Activated naive CD8-positive, alpha-beta T cell (primary cell): ENCODE data around the gene CFHR4.
"Not testable (repeated sequence)": the region's sequence is repeated elsewhere in the genome, so short reads cannot be mapped to it uniquely, and the experiment has no call there.

Experiments used
- H3K27ac Mint-ChIP-seq: one replicate; pipeline ENCODE4 v1.8.0; 2021; ENCODE audit warnings: mixed read lengths
- H3K27me3 Mint-ChIP-seq: one replicate; pipeline ENCODE4 v1.8.0; 2021; ENCODE audit warnings: mixed read lengths
- H3K36me3 Mint-ChIP-seq: one replicate; pipeline ENCODE4 v1.8.0; 2021; ENCODE audit warnings: mixed read lengths
- H3K4me1 Mint-ChIP-seq: one replicate; pipeline ENCODE4 v1.8.0; 2021; ENCODE audit warnings: low read depth, mixed read lengths
- H3K4me3 Mint-ChIP-seq: one replicate; pipeline ENCODE4 v1.8.0; 2021; ENCODE audit warnings: mild to moderate bottlenecking, mixed read lengths
- H3K9me3 Mint-ChIP-seq: one replicate; pipeline ENCODE4 v1.8.0; 2021; ENCODE audit warnings: low read depth, mixed read lengths

The CFHR4 gene

GRCh38 chr1:196897158-196897828 lies 9.4 kb downstream of the CFHR4 start:
- no peak overlapping the region for H3K4me3 Mint-ChIP-seq
- no peaks in the 10 kb centered on the region for H3K9me3 Mint-ChIP-seq
- H3K27me3 Mint-ChIP-seq: peaks cover 21% of the 10 kb centered on the region
- no peak overlapping the region for H3K27ac Mint-ChIP-seq
- H3K4me1 Mint-ChIP-seq: no peaks in the 10 kb centered on the region
- no peaks in the 10 kb centered on the region for H3K36me3 Mint-ChIP-seq

DNA sequence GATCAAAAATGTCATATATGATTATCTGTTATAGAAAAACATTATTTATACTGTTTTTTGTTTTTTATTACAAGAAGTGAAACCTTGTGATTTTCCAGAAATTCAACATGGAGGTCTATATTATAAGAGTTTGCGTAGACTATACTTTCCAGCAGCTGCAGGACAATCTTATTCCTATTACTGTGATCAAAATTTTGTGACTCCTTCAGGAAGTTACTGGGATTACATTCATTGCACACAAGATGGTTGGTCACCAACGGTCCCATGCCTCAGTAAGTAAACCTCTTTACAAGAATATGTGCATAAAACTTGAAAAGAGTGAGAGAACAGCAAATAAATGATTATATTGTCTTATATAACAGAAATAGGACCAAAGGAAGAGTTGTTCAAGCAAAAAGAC lies 14.5 kb downstream of the CFHR4 start:
- H3K4me3 Mint-ChIP-seq: no peak overlapping the region
- no peaks in the 10 kb centered on the region for H3K4me1 Mint-ChIP-seq
- no peaks in the 10 kb centered on the region for H3K9me3 Mint-ChIP-seq
- no peaks in the 10 kb centered on the region for H3K36me3 Mint-ChIP-seq
- peaks cover 19% of the 10 kb centered on the region for H3K27me3 Mint-ChIP-seq
- H3K27ac Mint-ChIP-seq: no peak overlapping the region

GRCh38 chr1:196910215-196910614 lies 22.4 kb downstream of the CFHR4 start:
- peaks cover 2% of the 10 kb centered on the region for H3K27me3 Mint-ChIP-seq
- H3K36me3 Mint-ChIP-seq: no peaks in the 10 kb centered on the region
- H3K27ac Mint-ChIP-seq: no peak overlapping the region
- H3K4me1 Mint-ChIP-seq: no peaks in the 10 kb centered on the region
- H3K9me3 Mint-ChIP-seq: no peaks in the 10 kb centered on the region
- no peak overlapping the region for H3K4me3 Mint-ChIP-seq

DNA sequence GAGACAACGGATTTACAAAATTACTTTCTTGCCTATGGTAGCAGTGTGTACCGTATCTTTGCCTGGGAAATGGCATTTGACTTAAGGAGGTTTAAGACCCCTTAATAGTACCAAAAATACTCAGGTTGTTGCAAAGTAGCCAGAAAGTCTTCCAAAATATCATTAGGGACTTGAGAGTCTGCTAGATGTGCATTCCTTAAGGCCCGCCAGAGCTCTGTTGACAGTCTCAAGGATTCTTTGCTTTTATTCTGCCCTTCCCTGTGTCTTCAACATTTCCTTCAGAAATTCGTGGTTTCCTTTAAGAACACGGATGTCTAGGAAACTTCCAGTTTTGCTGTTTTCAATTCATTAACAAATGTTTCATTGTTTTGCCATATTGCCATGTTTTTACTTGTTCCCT lies 24.4 kb downstream of the CFHR4 start:
- H3K4me3 Mint-ChIP-seq, H3K4me1 Mint-ChIP-seq, H3K36me3 Mint-ChIP-seq: not testable (repeated sequence)

DNA sequence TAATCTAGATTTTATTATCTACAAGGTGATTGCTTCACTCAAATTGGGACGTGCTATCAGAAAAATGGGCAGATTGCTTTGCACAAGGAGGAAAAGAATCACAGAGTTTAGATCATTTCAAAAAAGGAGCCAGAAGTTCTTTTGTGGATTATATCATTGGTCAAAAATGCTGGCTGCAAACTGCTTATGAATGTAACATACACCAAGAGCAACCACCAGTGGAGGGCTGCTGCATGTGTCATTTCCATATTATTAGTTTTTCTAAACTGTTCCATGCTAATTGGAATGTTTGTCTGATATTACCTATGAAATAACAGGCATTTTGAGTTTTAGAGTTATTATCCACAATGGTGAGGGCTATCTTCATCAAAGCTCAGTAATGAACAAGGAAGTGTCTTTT lies 39.0 kb downstream of the CFHR4 start:
- H3K9me3 Mint-ChIP-seq, H3K27me3 Mint-ChIP-seq: not testable (repeated sequence)

More for the DNA sequence above, 24.4 kb downstream of the CFHR4 start:
- not testable (repeated sequence) for H3K9me3 Mint-ChIP-seq, H3K27me3 Mint-ChIP-seq, H3K27ac Mint-ChIP-seq

DNA sequence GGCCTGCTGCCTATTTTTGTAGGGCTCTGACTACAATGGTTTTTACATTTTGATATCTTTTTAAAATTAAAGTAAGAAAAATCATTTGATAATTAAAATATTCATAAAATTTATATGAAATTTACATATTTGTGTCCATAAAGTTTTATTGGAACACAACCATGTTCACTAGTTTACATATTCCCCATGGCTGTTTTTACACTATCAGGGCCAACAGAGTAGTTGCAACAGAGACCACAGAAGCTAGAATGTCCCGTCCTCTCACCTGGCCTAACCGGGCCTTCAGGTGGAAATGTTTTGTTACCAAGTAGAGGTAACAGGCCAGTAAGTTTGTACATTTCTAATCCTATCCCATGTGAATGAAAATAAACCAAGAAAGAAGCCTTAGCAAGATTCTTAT lies 45.0 kb downstream of the CFHR4 start:
- not testable (repeated sequence) for H3K4me1 Mint-ChIP-seq, H3K4me3 Mint-ChIP-seq, H3K27ac Mint-ChIP-seq, H3K27me3 Mint-ChIP-seq, H3K36me3 Mint-ChIP-seq, H3K9me3 Mint-ChIP-seq

More for the DNA sequence above, 39.0 kb downstream of the CFHR4 start:
- not testable (repeated sequence) for H3K36me3 Mint-ChIP-seq, H3K4me3 Mint-ChIP-seq, H3K27ac Mint-ChIP-seq, H3K4me1 Mint-ChIP-seq

GRCh38 chr1:196933531-196934189 lies 45.8 kb downstream of the CFHR4 start:
- no peaks in the 10 kb centered on the region for H3K27me3 Mint-ChIP-seq
- no peaks in the 10 kb centered on the region for H3K36me3 Mint-ChIP-seq
- no peak overlapping the region for H3K27ac Mint-ChIP-seq
- no peaks in the 10 kb centered on the region for H3K4me1 Mint-ChIP-seq
- H3K9me3 Mint-ChIP-seq: no peaks in the 10 kb centered on the region
- H3K4me3 Mint-ChIP-seq: no peak overlapping the region

- H3K27me3 Mint-ChIP-seq, H3K36me3 Mint-ChIP-seq, H3K4me1 Mint-ChIP-seq, H3K4me3 Mint-ChIP-seq, H3K27ac Mint-ChIP-seq, H3K9me3 Mint-ChIP-seq: not testable (repeated sequence)
Measured at GRCh38 chr1:196941474-196941873, 53.6 kb downstream of the CFHR4 start.

DNA sequence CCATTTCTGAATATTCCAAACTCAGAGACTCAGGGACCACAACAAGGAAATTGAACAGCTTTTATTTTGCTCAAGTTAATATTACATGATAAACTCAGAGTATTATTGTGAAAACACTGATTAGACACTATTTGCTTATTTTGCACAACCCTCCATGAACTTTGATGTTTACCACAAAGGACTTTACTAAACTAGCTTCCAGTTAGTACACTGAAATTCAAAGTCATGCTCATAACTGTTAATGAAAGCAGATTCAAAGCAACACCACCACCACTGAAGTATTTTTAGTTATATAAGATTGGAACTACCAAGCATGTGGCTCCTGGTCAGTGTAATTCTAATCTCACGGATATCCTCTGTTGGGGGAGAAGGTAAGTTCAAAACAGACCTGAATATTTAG lies 55.7 kb downstream of the CFHR4 start, which contains the start of gene CFHR2:
TSS of gene CFHR2 (plus strand) at position 171 of the 400 bp plus-strand sequence. CDS start at position 314, 143 bp downstream.
- H3K27me3 Mint-ChIP-seq, H3K4me3 Mint-ChIP-seq, H3K4me1 Mint-ChIP-seq, H3K9me3 Mint-ChIP-seq, H3K36me3 Mint-ChIP-seq, H3K27ac Mint-ChIP-seq: not testable (repeated sequence)

- H3K27me3 Mint-ChIP-seq: no peaks in the 10 kb centered on the region
- H3K4me1 Mint-ChIP-seq: no peaks in the 10 kb centered on the region
- H3K9me3 Mint-ChIP-seq: peaks cover 4% of the 10 kb centered on the region
- H3K36me3 Mint-ChIP-seq: no peaks in the 10 kb centered on the region
- no peak overlapping the region for H3K4me3 Mint-ChIP-seq
- no peak overlapping the region for H3K27ac Mint-ChIP-seq
Measured at GRCh38 chr1:196951711-196952394, 64.0 kb downstream of the CFHR4 start.

- no peak overlapping the region for H3K4me3 Mint-ChIP-seq
- H3K36me3 Mint-ChIP-seq: no peaks in the 10 kb centered on the region
- no peaks in the 10 kb centered on the region for H3K4me1 Mint-ChIP-seq
- no peak overlapping the region for H3K27ac Mint-ChIP-seq
- peaks cover 2% of the 10 kb centered on the region for H3K27me3 Mint-ChIP-seq
- peaks cover 4% of the 10 kb centered on the region for H3K9me3 Mint-ChIP-seq
Measured at GRCh38 chr1:196954778-196955177, 66.9 kb downstream of the CFHR4 start.

DNA sequence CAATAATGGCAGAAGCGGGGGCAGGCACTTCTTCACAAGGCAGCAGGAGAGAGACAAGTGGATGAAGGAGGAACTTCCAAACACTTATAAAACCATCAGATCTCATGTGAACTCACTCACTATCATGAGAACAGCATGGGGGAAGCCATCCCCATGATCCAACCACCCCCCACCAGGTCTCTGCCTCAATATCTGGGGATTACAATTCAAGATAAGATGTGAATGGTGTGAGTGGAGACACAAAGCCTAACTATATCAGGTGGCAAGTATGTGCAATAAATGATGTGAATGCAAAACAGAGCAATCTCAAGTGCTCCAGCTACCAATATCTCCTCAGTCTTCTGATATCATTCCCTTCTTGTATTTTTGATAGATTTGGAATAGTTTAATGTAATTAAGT lies 68.1 kb downstream of the CFHR4 start:
- H3K27me3 Mint-ChIP-seq: peaks cover 2% of the 10 kb centered on the region
- H3K4me3 Mint-ChIP-seq: no peak overlapping the region
- no peak overlapping the region for H3K27ac Mint-ChIP-seq
- H3K9me3 Mint-ChIP-seq: peaks cover 4% of the 10 kb centered on the region
- no peaks in the 10 kb centered on the region for H3K36me3 Mint-ChIP-seq
- H3K4me1 Mint-ChIP-seq: no peaks in the 10 kb centered on the region

- Mint-ChIP-seq H3K36me3 (no peaks in the 10 kb centered on the region), H3K4me3 (no peak overlapping the region), H3K4me1 (no peaks in the 10 kb centered on the region), H3K27ac (no peak overlapping the region), H3K9me3 (no peaks in the 10 kb centered on the region), H3K27me3 (peaks cover 6% of the 10 kb centered on the region)
Measured at GRCh38 chr1:196960854-196961253, 73.0 kb downstream of the CFHR4 start.
